ENCODE data around the gene ASCL1.

GRCh38 chr12:102956738-102957327 is 641 bp upstream of the ASCL1 start:
- TF ChIP-seq, protein P1, sequence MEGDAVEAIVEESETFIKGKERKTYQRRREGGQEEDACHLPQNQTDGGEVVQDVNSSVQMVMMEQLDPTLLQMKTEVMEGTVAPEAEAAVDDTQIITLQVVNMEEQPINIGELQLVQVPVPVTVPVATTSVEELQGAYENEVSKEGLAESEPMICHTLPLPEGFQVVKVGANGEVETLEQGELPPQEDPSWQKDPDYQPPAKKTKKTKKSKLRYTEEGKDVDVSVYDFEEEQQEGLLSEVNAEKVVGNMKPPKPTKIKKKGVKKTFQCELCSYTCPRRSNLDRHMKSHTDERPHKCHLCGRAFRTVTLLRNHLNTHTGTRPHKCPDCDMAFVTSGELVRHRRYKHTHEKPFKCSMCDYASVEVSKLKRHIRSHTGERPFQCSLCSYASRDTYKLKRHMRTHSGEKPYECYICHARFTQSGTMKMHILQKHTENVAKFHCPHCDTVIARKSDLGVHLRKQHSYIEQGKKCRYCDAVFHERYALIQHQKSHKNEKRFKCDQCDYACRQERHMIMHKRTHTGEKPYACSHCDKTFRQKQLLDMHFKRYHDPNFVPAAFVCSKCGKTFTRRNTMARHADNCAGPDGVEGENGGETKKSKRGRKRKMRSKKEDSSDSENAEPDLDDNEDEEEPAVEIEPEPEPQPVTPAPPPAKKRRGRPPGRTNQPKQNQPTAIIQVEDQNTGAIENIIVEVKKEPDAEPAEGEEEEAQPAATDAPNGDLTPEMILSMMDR (conservative IDR thresholded peaks at IDR 0.05; ENCODE audit: low read depth, low read length) = no peak
- peak; percentile 32 for TF ChIP-seq EZH2 (IDR thresholded peaks at IDR 0.05; ENCODE audit: borderline replicate concordance, low read depth, low read length, poor library complexity, severe bottlenecking)
